Caco-2 (cell line): ENCODE data around the gene PI4K2B. TPM values are rescaled to one million over a fixed set of nuclear protein-coding genes. Genes with fewer than 3 reads are reported as not detected.

Source experiments
- Bru-seq: library from RNA; stranded (reverse); fragments of 400-500 nt; gene quantifications from one replicate; lab custom pipeline; 2021; lab: Mats Ljungman, UMichigan
- BruChase-seq, 2 experiments: library from RNA; stranded (reverse); fragments of 400-500 nt; gene quantifications; one replicate each; lab custom pipeline; 2021; lab: Mats Ljungman, UMichigan
- BruUV-seq: library from RNA; stranded (reverse); fragments of 400-500 nt; replicated peaks from 2 replicates; lab custom pipeline; 2021; lab: Mats Ljungman, UMichigan
- CTCF ChIA-PET: fragments of 300-600 bp; sonication (Branson Sonifier 250); formaldehyde crosslinking; loops from one replicate; lab custom pipeline; 2022; ENCODE audit warnings: antibody characterized with exemption; lab: Charles Lee
- POLR2A ChIA-PET: fragments of 300-600 bp; sonication (Branson Sonifier 250); formaldehyde crosslinking; loops from one replicate; lab custom pipeline; 2022; ENCODE audit warnings: antibody characterized with exemption; lab: Charles Lee
- DNase-seq, 2 experiments: peaks; one replicate each; pipeline versions ENCODE4 v3.0.0 to v3.0.0-alpha.2; 2020 to 2022
- H3K27me3 ChIP-seq: replicated peaks from 2 replicates; pipeline ENCODE4 v1.6.0; 2011; ENCODE audit warnings: low read length; ENCODE audit not compliant: control insufficient read depth, insufficient read depth
- H3K36me3 ChIP-seq: 2 replicates; pipeline ENCODE4 v1.5.1; 2011; ENCODE audit warnings: low read length; ENCODE audit not compliant: control insufficient read depth, insufficient read depth
- H3K4me1 ChIP-seq: fragments of 250-450 bp; sonication (Bioruptor Pico); 2 replicates; pipeline ENCODE4 v1.5.1; 2020; ENCODE audit warnings: mild to moderate bottlenecking
- H3K4me3 ChIP-seq: 2 replicates; pipeline ENCODE4 v1.5.1; 2011; ENCODE audit warnings: low read depth, mild to moderate bottlenecking, control low read depth, low read length
- H3K9me3 ChIP-seq: fragments of 250-450 bp; sonication (Bioruptor Pico); 2 replicates; pipeline ENCODE4 v1.5.1; 2020; ENCODE audit warnings: mild to moderate bottlenecking, moderate library complexity
- H3K27ac Mint-ChIP-seq: one replicate; pipeline ENCODE4 v1.8.0; 2022; ENCODE audit warnings: mixed read lengths; ENCODE audit not compliant: unreplicated experiment
- H3K27me3 Mint-ChIP-seq: one replicate; pipeline ENCODE4 v1.8.0; 2022; ENCODE audit warnings: mixed read lengths; ENCODE audit not compliant: insufficient read depth, unreplicated experiment
- H3K36me3 Mint-ChIP-seq: one replicate; pipeline ENCODE4 v1.8.0; 2022; ENCODE audit warnings: mild to moderate bottlenecking, mixed read lengths; ENCODE audit not compliant: insufficient read depth, unreplicated experiment
- H3K4me1 Mint-ChIP-seq: one replicate; pipeline ENCODE4 v1.8.0; 2022; ENCODE audit warnings: low read depth, mixed read lengths; ENCODE audit not compliant: unreplicated experiment
- H3K4me3 Mint-ChIP-seq: one replicate; pipeline ENCODE4 v1.8.0; 2022; ENCODE audit warnings: mild to moderate bottlenecking, moderate library complexity, mixed read lengths; ENCODE audit not compliant: unreplicated experiment
- H3K9me3 Mint-ChIP-seq: one replicate; pipeline ENCODE4 v1.8.0; 2022; ENCODE audit warnings: mixed read lengths; ENCODE audit not compliant: unreplicated experiment
- CTCF ChIP-seq, 2 experiments: fragments of 200-600 bp in 1 of 2; IDR thresholded peaks; 1 replicate in 1 of 2; 2 replicates in 1 of 2; pipeline versions ENCODE4 v1.5.1 to v1.8.0; 2011 to 2022; ENCODE audit warnings: antibody characterized with exemption in 1 of 2, control low read depth in 1 of 2, inconsistent platforms in 1 of 2, low read depth in 1 of 2, low read length in 1 of 2, mild to moderate bottlenecking in 1 of 2, moderate library complexity in 1 of 2; ENCODE audit not compliant: insufficient read depth in 1 of 2, severe bottlenecking in 1 of 2, unreplicated experiment in 1 of 2
- intact Hi-C: fragments of 100-400 bp; cut with micrococcal nuclease; formaldehyde crosslinking; loops from one replicate; pipeline ENCODE4 v1.10.0; 2022; ENCODE audit not compliant: unreplicated experiment
- long read RNA-seq: library from polyadenylated mRNA; stranded (forward); transcript quantifications from one replicate; pipeline ENCODE4 v2.0.0, GENCODE V29; 2022
- total RNA-seq: library from RNA; stranded (reverse); gene quantifications from 2 replicates; pipeline ENCODE4 v1.2.3, GENCODE V29; 2022

PI4K2B gene
- total RNA-seq (22.8 and 25.0 TPM in 2 replicates), Bru-seq, nascent RNA (percentile 89 among the genes with signal in this experiment), BruChase-seq, experiment 1, labeled RNA remaining after a 2-hour chase (percentile 99 among the genes with signal in this experiment), BruChase-seq, experiment 2, labeled RNA remaining after a 6-hour chase (percentile 99 among the genes with signal in this experiment)
- long read RNA-seq, transcript PI4K2B-201 (10 exons, 3,540 nt), result major isoform, 53 of 75 reads
- long read RNA-seq, partial matches to known transcripts, result 7 of 75 reads
- long read RNA-seq, other reads (novel, unspliced or antisense), result 15 of 75 reads

GRCh38 chr4:25233737-25234389 is at the start of gene PI4K2B:
TSS of gene PI4K2B (plus strand) at chr4:25234033. CDS start at chr4:25234164, 131 bp downstream.
- peak within 1 kb of the TSS; percentile 94 for H3K4me3 ChIP-seq
- no TSS peak for BruUV-seq
- CTCF ChIA-PET, result interaction anchor here (0.6 to 4.4 kb wide), 7 partner anchors 13 to 143 kb away, joined by 3 to 34 read pairs (median 4); partner anchors contain the start of genes ANAPC4, SEPSECS and ZCCHC4

GRCh38 chr4:25184056-25184455 is 49.8 kb upstream of the PI4K2B start:
- Mint-ChIP-seq H3K36me3 (no peaks in the 10 kb centered on the region), H3K9me3 (no peaks in the 10 kb centered on the region), H3K4me1 (no peaks in the 10 kb centered on the region), H3K27me3 (no peaks in the 10 kb centered on the region), H3K27ac (no peak overlapping the region), H3K4me3 (no peak overlapping the region)
- no TSS peak for BruUV-seq
- DNase-seq, result no peak
- CTCF ChIA-PET, result interaction anchor here (0.6 kb wide), 1 partner anchor 48 kb away, joined by 3 read pairs; no protein-coding TSS in a partner anchor
- no peaks in the 10 kb centered on the region for H3K9me3 ChIP-seq
- intact Hi-C loops, result no loop called here
- no peaks in the 10 kb centered on the region for H3K27me3 ChIP-seq
- POLR2A ChIA-PET, result no interaction called here
- no peak for TF ChIP-seq CTCF (IDR thresholded peaks at IDR 0.05; ENCODE audit: insufficient read depth in 1 of 2, low read depth in 1 of 2, low read length in 1 of 2, severe bottlenecking in 1 of 2, unreplicated experiment in 1 of 2)
- H3K36me3 ChIP-seq, result no peaks in the 10 kb centered on the region
- peaks cover 2% of the 10 kb centered on the region; the same call in 1 of the 2 replicates for H3K4me1 ChIP-seq
- H3K4me3 ChIP-seq, result no peak overlapping the region

More at GRCh38 chr4:25233737-25234389, at the start of gene PI4K2B:
- peak within 1 kb of the TSS; percentile 94 for H3K4me3 Mint-ChIP-seq
- no peaks in the 10 kb centered on the region for H3K4me1 ChIP-seq
- H3K36me3 Mint-ChIP-seq, result peaks cover 12% of the 10 kb centered on the region
- H3K27me3 ChIP-seq, result no peaks in the 10 kb centered on the region
- DNase-seq, result peak; percentile 91 to 97
- no peak for TF ChIP-seq CTCF (IDR thresholded peaks at IDR 0.05; ENCODE audit: insufficient read depth in 1 of 2, low read depth in 1 of 2, low read length in 1 of 2, severe bottlenecking in 1 of 2, unreplicated experiment in 1 of 2)
- intact Hi-C loops, result loop anchor here (2.0 to 5.0 kb wide), 4 partner anchors 53 to 143 kb away; partner anchors contain the start of genes ANAPC4, SEPSECS and ZCCHC4
- H3K27ac Mint-ChIP-seq, result peak within 1 kb of the TSS; percentile 88
- no peaks in the 10 kb centered on the region for H3K27me3 Mint-ChIP-seq
- H3K36me3 ChIP-seq, result no peaks in the 10 kb centered on the region
- H3K9me3 Mint-ChIP-seq, result peaks cover 17% of the 10 kb centered on the region
- peaks cover 3% of the 10 kb centered on the region; the same call in 1 of the 2 replicates for H3K9me3 ChIP-seq
- POLR2A ChIA-PET, result interaction anchor here (1.6 to 2.4 kb wide), 3 partner anchors 72 to 79 kb away, joined by 6 to 15 read pairs (median 12); partner anchors contain the start of genes SEPSECS and ZCCHC4
- no peaks in the 10 kb centered on the region for H3K4me1 Mint-ChIP-seq

- TF ChIP-seq CTCF (IDR thresholded peaks at IDR 0.05; ENCODE audit: insufficient read depth in 1 of 2, low read depth in 1 of 2, low read length in 1 of 2, severe bottlenecking in 1 of 2, unreplicated experiment in 1 of 2), result peak in 1 of 2 experiments; percentile 1
- H3K4me3 ChIP-seq, result no peak overlapping the region
- H3K4me3 Mint-ChIP-seq, result no peak overlapping the region
- no peaks in the 10 kb centered on the region for H3K27me3 Mint-ChIP-seq
- no peaks in the 10 kb centered on the region for H3K9me3 Mint-ChIP-seq
- H3K27ac Mint-ChIP-seq, result no peak overlapping the region
- H3K27me3 ChIP-seq, result no peaks in the 10 kb centered on the region
- no TSS peak for BruUV-seq
- H3K36me3 Mint-ChIP-seq, result no peaks in the 10 kb centered on the region
- DNase-seq, result no peak
- ChIA-PET CTCF (no interaction called here), POLR2A (no interaction called here)
- no peaks in the 10 kb centered on the region for H3K36me3 ChIP-seq
- intact Hi-C loops, result no loop called here
- H3K4me1 ChIP-seq, result no peaks in the 10 kb centered on the region
- no peaks in the 10 kb centered on the region for H3K4me1 Mint-ChIP-seq
- no peaks in the 10 kb centered on the region for H3K9me3 ChIP-seq
These were observed 43.4 kb upstream of the PI4K2B start for GRCh38 chr4:25190407-25190806.
